GM19239 (cell line): ENCODE measurements around the gene CEP112.
"Not testable (repeated sequence)": the region's sequence is repeated elsewhere in the genome, so short reads cannot be mapped to it uniquely, and the experiment has no call there.

ENCODE experiments used
- DNase-seq: peaks from one replicate; pipeline ENCODE4 v3.0.0; 2011; ENCODE audit warnings: low spot score; ENCODE audit not compliant: insufficient read length
- FAIRE-seq: peaks from 2 replicates; lab custom pipeline; 2011; peaks lifted over from hg19 to GRCh38; lab: Jason Lieb, UNC

CEP112 gene

GRCh38 chr17:65801513-65801912 is 390.4 kb downstream of the CEP112 start:
- no peak for DNase-seq
- FAIRE-seq = no peak

GRCh38 chr17:65800655-65801054 is 391.3 kb downstream of the CEP112 start:
- DNase-seq = no peak
- no peak for FAIRE-seq

GRCh38 chr17:65799869-65800268 is 392.1 kb downstream of the CEP112 start:
- DNase-seq = no peak
- FAIRE-seq = no peak

GRCh38 chr17:65799454-65799853 is 392.5 kb downstream of the CEP112 start:
- no peak for FAIRE-seq
- no peak for DNase-seq

- FAIRE-seq (no peak), DNase-seq (no peak)
Measured at GRCh38 chr17:65797809-65798208, 394.1 kb downstream of the CEP112 start.

DNA sequence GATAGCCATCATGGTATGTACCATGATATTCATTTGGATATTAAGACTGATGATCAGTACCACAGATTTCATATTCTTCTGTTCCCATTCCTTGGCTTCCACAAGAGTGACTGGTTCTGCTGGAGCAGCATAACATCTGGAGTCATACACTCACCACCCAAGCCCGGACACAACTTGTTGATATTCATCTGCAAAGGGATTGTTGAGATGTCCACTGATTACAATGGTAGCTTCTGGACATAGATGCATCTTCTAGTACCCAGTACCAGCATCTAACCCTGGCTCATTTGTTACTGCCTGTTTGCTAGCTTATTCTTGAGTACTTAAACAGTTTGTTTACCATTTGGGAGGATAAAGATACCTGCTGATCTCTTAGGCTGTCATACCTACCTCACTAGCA is 394.8 kb downstream of the CEP112 start:
- DNase-seq (no peak), FAIRE-seq (no peak)

DNA sequence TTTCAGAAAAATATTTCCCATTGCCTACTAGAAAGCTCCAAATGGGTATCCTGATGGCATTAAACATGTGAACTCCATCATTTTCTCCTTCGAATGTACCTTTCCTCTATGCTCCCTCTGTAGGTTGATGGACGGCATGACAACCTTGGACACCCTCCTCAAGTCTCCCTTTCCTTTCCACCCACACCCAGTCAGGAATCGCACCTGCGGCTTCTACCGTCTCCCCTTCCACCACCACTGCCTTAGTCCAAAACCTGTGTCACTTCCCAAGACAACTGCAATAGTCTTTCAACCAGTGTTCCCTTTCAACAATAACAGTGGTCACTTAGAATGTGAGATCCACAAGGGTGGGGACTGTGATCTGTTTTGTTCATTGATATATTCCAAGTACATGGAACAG is 397.4 kb downstream of the CEP112 start:
- no peak for DNase-seq
- FAIRE-seq = no peak

DNA sequence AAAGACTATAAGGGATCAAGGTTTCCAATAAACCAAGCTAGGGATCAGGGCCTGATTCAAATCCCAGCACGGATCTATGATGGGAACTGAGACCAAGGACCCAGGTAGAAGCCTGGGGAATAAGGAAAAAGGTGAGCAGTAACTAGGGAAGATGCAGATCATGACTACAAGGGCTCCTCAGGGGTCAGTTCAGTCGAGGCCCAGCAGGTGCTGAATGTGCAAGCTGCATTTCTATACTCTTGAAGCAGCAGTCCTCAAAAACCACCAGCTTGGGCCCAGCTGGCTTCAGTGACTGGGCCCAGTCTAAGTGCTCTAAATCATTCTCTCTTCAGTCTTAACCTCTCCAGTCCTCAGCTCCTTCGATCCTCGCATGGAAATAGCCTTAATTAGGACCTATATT is 401.7 kb downstream of the CEP112 start:
- FAIRE-seq (no peak), DNase-seq (no peak)

DNA sequence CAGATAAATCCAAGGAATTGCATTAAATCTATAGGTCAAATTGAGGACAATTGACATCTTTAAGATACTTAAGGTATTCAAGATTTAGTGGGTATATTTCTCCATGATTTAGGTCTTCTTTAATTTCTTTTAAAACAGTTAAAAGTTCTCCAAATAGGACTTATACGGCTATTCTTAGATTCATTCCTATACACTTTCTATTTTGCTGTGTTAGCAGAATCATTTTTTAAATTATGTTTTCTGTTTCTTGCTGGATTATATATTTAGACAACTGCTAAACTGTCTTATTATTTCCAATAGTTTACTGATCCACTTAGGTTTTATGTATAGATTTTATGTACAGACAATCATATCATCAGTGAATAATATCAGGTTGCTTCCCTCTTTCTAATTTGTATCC is 404.4 kb downstream of the CEP112 start:
- FAIRE-seq (no peak), DNase-seq (no peak)

DNA sequence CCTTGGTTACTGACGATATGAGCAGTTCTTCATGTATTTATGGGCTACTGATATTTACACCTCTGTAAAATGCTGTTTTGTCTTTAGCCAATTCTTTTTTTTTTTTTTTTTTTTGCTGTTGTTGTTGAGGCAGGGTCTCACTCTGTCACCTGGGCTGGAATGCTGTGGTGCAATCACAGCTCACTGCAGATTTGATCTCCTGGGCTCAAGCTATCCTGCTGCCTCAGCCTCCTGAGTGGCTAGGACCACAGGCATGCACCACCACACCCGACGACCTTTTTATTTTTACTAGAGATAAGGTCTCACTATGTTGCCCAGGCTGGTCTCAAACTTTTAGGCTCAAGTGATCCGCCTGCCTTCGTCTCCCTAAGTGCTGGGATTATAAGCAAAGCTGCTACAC is 405.5 kb downstream of the CEP112 start:
- DNase-seq (no peak), FAIRE-seq (no peak)

- FAIRE-seq (no peak), DNase-seq (no peak)
Measured at GRCh38 chr17:65785109-65785508, 406.8 kb downstream of the CEP112 start.

- FAIRE-seq = no peak
Measured at GRCh38 chr17:65783845-65784334, 408.0 kb downstream of the CEP112 start.

DNA sequence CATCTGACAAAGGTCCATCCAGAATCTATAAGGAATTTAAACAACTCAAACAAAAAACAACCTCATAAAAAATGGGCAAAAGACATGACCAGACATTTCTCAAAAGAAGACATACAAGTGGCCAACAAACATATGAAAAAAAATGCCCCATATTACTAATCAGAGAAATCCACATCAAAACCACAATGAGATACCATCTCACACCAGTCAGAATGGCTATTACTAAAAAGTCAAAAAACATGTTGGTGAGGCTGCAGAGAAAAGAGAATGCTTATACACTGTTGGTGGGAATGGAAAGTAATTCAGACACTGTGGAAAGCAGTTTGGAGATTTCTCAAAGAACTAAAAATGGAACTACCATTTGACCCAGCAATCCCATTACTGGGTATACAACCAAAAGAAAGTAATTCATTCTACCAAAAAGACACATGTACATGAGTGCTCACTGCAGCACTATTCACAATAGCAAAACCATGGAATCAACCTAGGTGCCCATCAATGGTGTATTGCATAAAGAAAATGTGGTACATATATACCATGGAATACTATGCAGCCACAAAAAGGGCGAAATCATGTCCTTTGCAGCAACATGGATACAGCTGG is 409.7 kb downstream of the CEP112 start:
- DNase-seq, FAIRE-seq: not testable (repeated sequence)

More at GRCh38 chr17:65783845-65784334, 408.0 kb downstream of the CEP112 start:
- DNase-seq = no peak

DNA sequence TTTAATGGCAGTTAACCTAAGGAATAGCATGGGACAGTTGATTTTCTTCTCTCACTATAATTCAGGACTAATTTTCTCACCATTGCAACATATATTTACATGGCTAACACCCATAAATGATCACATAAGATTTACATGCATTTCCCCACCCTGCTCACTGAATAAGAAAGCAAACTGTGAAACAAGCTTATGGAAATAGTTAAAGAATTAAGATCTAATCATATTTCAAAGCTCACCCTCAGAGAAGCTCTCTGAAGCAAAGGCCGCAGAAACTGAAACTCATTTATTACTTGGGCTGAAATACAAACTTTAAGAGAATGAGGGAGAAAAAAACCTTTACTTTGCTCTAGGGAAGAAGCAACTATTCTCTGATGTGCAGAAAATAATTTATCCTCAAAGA is 411.8 kb downstream of the CEP112 start:
- FAIRE-seq = no peak
- DNase-seq = no peak

- FAIRE-seq (no peak), DNase-seq (no peak)
Measured at GRCh38 chr17:65776890-65777289, 415.0 kb downstream of the CEP112 start.

DNA sequence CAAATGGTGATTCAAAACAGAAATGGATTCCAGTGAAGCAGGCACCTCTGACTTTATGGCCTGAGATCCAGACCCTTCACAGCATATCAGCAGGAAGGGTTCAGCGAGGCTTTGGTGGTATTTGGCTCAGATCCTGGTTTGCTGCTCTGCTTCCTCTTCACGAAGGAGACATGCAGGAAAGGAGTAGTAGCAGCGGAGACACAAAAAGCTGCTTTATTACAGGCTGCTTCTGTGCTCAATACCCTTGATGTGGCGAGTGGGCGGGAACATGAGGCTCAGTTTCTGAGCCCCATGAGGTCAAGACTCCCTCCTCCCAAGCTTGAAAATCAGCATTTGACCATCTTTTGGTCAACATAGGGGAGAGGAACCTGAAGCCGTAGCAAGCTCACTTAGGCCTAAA is 417.1 kb downstream of the CEP112 start:
- no peak for DNase-seq
- no peak for FAIRE-seq

DNA sequence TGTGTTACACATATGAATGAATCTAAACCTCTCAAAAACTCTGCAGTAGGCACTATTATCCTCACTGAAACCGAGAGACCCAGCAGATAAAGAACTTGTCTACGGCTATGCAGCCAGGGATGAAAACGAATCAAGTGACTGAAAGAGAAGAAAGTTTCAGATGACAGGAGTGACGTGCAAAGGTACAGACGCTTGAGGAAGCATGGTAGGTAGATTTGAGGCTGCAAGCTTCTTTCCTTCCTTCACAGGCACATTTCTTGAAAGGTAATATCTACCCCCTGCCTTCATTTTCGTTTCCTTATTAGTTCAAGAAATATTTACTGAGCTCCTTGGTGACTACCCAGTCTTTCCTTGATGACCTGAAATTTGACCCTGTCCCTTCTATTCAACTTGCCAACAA is 418.9 kb downstream of the CEP112 start:
- FAIRE-seq = no peak
- no peak for DNase-seq

- FAIRE-seq = no peak
Measured at GRCh38 chr17:65771704-65772103, 420.2 kb downstream of the CEP112 start.

GRCh38 chr17:65763786-65764185 is 428.1 kb downstream of the CEP112 start:
- DNase-seq (no peak), FAIRE-seq (no peak)

More at GRCh38 chr17:65771704-65772103, 420.2 kb downstream of the CEP112 start:
- DNase-seq = no peak

DNA sequence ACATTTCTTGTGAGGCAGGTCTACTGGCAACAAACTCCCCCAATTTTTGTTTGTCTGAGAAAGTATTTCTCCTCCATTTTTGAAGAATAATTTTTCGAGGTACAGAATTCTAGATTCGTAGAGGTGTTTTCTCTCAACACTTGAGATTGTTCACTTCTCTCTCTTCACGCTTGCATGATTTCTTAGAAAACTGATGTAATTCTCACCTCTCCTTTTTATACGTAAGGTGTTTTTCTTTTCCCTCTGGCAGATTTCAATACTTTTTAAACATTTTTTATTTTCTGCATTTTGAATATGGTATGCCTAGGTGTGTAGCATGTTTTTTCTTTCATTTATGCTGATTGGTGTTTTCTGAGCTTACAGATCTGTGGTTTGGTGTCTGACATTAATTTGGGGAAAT is 429.0 kb downstream of the CEP112 start:
- FAIRE-seq = no peak
- no peak for DNase-seq

- DNase-seq = no peak
- FAIRE-seq = no peak
Measured at GRCh38 chr17:65759532-65759931, 432.4 kb downstream of the CEP112 start.

DNA sequence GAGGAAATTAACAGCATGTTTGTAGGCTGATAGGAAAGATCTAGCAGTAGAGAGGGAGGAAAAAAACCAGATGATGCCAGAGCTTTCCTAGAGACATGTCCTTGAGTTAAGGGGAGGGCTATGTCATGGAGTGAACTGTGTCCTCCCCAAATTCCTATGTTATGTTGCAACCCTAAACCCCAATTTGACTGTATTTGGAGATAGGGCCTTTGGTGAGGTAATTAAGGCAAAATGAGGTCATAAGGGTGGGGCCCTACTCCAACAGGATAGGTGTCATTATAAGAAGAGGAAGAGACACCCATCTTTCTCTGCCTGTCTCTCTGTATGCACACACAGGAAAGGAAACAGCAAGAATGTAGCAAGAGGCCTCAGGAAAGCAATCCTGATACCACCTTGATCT is 435.2 kb downstream of the CEP112 start:
- FAIRE-seq (no peak), DNase-seq (no peak)
